ENCODE measurements around the gene AGO3. TPM values are rescaled to one million over a fixed set of nuclear protein-coding genes. Genes with fewer than 3 reads are reported as not detected.

The AGO3 gene
- total and polyA plus RNA-seq, 2 experiments from 2014 or later: 19.2 to 27.3 TPM

- Mint-ChIP-seq H3K9me3 (no peaks in the 10 kb centered on the region), H3K27me3 (ENCODE audit: insufficient read depth, low read depth, poor library complexity) (no peaks in the 10 kb centered on the region), H3K4me1 (no peaks in the 10 kb centered on the region), H3K4me3 (no peak overlapping the region), H3K36me3 (ENCODE audit: low read depth) (no peaks in the 10 kb centered on the region; the same call in 1 of the 3 replicates), H3K27ac (no peak overlapping the region)
- no peak overlapping the region for H2AFZ ChIP-seq
- H3K9me2 ChIP-seq (ENCODE audit: insufficient read depth): no peaks in the 10 kb centered on the region
- TF ChIP-seq ETS1 (IDR thresholded peaks at IDR 0.05) (no peak), EZH2phosphoT487 (IDR thresholded peaks at IDR 0.05; ENCODE audit: unreplicated experiment) (no peak), CREB1 (CRISPR knock-in tag; IDR thresholded peaks at IDR 0.05; ENCODE audit: low read depth) (no peak), ZNF114 (CRISPR knock-in tag; IDR thresholded peaks at IDR 0.05) (no peak), EZH2 (IDR thresholded peaks at IDR 0.05; ENCODE audit: low read depth, unreplicated experiment) (no peak), STAT1 (IDR thresholded peaks at IDR 0.05; ENCODE audit: unreplicated experiment) (no peak), ZNF462 (CRISPR knock-in tag; IDR thresholded peaks at IDR 0.05) (no peak), CTCF (conservative IDR thresholded peaks at IDR 0.05; ENCODE audit: low read depth in 2 of 2) (no peak), POLR2AphosphoS5 (IDR thresholded peaks at IDR 0.05; ENCODE audit: low read depth) (no peak), ZNF331 (CRISPR knock-in tag; IDR thresholded peaks at IDR 0.05; ENCODE audit: low read depth) (no peak), REST (IDR thresholded peaks at IDR 0.05; ENCODE audit: unreplicated experiment) (no peak), NANOG (IDR thresholded peaks at IDR 0.05; ENCODE audit: borderline replicate concordance) (no peak), JUNB (IDR thresholded peaks at IDR 0.05; ENCODE audit: unreplicated experiment) (no peak)
- no peak for ATAC-seq
- H3K27me3 ChIP-seq (ENCODE audit: insufficient read depth): no peaks in the 10 kb centered on the region
- H3K27ac ChIP-seq (ENCODE audit: low read depth): no peak overlapping the region
- no peaks in the 10 kb centered on the region for H3K36me3 ChIP-seq (ENCODE audit: insufficient read depth)
- H3F3A ChIP-seq (replicated peaks; ENCODE audit: low read depth): no peaks in the 10 kb centered on the region
- H3K4me1 ChIP-seq (ENCODE audit: insufficient read depth): no peaks in the 10 kb centered on the region
- no peak overlapping the region for H3K4me3 ChIP-seq
- DNase-seq (ENCODE audit: low spot score): no peak
- H3K4me2 ChIP-seq: no peak overlapping the region
- H4K20me1 ChIP-seq (replicated peaks; ENCODE audit: insufficient read depth): peaks cover 12% of the 10 kb centered on the region; the same call in 1 of the 2 replicates
- peaks cover 30% of the 10 kb centered on the region; the same call in 1 of the 2 replicates for H3K79me2 ChIP-seq (replicated peaks; ENCODE audit: insufficient read depth)
These were observed 32.0 kb downstream of the AGO3 start for GRCh38 chr1:35962952-35963351.
